ENCODE data around the gene TLCD4.
"Not testable (repeated sequence)": the region's sequence is repeated elsewhere in the genome, so short reads cannot be mapped to it uniquely, and the experiment has no call there.

The TLCD4 gene, protein sequence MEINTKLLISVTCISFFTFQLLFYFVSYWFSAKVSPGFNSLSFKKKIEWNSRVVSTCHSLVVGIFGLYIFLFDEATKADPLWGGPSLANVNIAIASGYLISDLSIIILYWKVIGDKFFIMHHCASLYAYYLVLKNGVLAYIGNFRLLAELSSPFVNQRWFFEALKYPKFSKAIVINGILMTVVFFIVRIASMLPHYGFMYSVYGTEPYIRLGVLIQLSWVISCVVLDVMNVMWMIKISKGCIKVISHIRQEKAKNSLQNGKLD

DNA sequence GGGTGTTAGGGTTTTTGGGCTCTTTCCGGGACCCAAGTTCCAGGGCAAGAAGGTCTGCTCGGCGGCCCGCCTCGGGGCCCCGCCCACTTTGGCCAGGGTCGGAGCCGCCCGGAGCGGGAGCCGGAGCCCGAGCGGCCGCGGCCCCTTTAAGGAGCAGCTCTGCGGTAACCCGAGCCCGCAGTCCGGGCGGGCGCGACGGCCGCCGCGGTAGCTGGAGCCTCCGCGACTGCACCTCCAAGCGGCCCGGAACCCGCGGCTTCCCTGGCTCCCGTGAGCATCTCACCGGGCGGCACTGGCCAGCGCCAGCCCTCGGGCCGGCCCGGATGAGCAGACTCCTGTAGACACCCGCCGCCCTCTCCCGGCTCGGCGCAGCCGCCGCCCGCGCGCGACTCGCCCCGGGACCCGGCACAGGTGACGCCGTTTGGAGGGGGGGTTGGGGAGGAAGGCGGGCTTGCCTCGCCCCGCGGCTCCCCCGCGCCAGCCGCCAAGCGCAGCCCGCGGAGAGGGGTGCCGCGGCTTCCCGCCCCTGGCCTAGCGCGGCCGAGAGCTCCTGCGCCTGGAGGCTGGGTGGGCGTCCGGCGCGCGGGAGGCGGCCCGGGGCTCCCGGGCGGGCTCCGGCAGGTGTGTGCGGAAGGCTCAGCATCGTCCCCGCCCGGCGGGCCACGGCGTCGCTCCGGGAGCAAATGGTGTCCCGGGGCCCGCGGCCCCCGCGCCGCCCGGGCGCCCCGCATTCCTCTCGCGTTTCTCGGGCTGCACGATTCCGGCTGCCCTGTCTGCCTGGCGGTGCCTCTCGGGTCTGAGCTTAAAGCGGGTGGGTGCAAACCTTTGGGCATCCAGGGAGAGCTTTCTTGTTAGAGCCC is at the start of gene TLCD4:
TLCD4 (plus strand) TSS at position 149 of the 860 bp plus-strand sequence. CDS start 26,547 bp downstream, outside the sequence.
- DNase-seq (ENCODE audit: low spot score) = peak; percentile 26

DNA sequence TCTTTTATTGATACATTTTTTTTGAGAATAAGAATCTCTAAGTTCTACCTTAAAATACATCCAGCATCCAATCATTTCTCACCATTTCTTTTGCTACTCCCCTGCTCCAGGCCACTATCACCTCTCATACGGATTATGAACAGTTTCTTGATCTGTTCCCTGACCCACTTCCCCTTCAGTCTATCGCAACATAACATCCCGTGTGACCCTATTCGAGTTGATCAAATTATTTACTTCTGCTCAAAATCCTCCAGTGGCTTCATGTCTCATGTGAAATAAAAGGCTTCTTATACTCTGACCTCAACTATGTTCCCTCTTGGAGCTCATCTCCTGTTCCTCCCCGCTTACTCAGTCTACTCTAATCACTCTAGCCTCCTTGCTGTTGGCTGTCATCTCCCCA is 49.6 kb upstream of the TLCD4 start:
- no peak for DNase-seq (ENCODE audit: low spot score)

DNA sequence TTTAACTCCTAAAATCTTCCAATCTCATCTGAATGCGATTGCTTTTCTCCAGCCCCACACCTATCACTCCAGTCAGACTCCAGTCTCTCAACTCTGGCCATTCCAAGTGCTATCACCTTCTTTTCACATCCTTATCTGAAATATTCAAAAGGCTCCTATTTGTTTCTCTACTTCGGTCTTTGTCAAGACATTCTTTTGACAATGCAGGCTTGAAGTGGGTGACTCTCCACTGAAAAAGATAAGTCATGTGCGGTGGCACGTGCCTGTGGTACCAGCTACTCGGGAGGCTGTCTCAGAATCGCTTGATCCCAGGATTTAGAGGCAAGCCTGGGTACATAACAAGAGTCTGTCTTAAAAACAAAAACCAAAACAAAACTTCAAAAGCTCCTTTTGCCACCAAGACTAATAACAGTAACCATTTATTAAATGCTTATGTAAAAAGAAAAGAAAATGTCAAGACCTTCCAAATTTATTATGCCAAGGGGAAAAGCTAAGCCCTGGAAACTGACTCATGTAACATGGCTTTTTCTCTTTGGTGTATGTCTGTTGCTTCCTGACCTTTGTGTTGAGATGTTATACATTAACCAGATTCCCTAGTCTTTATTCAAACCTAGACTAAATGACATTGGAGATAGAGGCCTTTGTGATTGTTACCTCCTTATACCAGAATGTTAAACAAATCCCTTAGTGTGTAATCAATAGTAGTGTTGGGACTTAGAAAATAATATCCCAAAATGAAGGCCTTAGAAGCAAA is 48.0 kb upstream of the TLCD4 start:
- no peak for DNase-seq (ENCODE audit: low spot score)

DNA sequence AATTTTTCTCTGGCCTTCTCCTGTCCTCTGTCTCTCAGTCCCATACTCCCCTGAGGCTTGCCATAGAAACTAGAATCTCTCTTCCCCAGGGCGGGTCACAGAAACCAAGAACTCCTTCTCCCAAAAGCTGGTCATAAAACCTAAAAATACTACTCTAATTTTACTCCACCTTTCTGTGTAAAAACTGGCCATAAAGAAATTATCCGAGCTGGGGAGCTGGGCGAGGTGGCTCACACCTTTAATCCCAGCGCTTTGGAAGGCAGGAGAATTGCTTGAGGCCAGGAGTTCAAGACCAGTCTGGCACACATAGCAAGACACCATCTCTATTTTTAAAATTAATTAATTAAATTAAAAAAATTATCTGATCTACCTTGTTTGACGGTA is 47.5 kb upstream of the TLCD4 start:
- DNase-seq (ENCODE audit: low spot score) = no peak

DNA sequence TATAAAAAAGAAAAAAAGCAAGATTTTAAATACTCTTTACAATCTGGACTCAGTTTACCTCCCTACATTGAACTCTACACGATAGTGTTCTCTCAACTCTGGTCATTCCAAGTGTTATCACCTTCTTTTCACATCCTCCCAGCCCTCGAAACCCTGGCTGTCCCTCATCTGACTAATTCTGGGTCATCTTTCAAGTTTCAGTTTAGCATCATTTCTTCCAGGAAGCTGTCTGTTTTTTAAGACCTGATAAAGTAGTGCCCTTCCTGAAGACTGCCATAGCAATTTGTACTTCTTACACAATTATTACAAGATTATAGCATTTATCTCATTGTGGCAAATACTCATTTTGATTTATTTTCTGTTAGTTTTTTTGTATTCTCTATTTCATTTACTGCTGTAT is 45.6 kb upstream of the TLCD4 start:
- no peak for DNase-seq (ENCODE audit: low spot score)

DNA sequence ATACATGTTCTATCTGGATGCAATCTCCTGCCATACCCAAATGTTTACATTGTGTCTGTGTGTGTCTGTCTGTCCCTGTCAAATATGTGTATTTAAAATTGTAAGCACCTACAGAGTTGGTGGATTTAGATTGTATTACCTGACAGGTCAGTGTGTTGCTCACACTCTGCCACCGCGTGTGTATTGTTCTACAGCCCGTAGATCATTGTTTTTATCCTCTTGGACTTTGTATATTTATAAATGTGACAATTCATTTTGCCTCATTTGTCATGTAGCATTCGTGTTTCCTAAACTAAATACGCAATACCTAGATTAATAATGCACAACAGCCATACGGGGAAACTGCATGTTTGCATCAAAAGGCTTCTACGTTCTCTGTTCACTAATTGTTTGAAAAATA is 45.0 kb upstream of the TLCD4 start:
- DNase-seq (ENCODE audit: low spot score) = no peak

DNA sequence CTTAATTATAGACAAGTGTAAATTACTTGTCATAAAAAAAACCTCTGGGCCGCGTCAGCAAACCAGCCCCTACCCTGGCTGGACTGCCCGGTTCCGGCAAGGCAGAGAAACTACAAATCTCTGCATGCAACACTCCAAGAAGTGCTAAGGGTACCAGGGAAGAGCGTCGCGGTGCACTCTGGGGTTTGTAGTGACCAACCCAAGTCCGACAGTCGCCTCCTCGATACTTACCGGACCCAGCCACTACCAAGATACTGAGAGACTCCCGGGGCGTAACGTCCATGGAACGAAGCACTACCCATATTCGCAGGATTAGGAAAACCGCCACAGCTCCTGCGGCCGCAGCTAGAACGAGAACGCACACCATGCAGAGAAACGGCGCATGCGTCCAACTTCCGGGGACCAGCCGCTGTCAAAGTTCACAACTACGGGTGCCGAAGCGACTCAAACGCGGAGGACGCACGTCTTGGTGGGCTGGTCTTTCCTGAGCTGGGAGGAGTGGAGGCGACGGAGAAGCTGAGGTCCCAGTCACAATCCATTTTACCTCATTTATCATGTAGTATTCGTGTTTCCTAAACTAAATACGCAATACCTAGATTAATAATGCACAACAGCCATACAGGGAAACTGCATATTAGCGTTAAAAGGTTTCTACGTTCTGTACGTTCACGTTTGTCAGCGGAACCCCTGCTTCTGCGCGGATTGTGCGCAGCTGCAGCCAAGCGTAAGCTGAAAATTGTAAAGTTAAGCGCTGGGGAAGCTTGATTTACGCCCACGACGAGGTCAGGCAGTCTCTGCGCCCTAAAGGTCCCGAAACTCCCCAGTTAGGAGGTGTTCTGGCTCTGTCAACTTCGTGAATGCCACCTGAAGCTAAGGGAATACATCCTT is 44.4 kb upstream of the TLCD4 start, which contains the start of gene ALG14:
ALG14 (minus strand) TSS at position 420 of the 888 bp plus-strand sequence; CDS start at position 367, 53 bp downstream.
- peak; percentile 93 for DNase-seq (ENCODE audit: low spot score)

DNA sequence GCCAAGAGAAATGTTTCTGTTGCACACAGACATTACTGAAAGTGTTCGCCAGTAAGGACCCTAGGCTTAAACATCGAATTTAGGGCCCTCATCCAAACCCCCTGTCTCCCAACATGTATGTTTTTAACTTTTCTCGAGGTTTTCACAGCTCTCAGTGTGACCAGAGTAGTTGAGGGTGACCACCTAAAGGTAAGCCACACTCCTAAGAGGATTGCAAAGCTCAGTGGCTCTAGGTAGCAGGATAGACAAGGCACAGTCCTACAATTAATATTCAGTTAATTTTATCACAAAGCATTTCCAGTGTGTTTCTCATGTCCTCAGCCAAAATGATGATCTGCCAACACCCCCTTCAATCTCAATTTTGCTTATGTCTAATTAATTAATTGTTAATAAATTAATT is 43.7 kb upstream of the TLCD4 start:
- no peak for DNase-seq (ENCODE audit: low spot score)

DNA sequence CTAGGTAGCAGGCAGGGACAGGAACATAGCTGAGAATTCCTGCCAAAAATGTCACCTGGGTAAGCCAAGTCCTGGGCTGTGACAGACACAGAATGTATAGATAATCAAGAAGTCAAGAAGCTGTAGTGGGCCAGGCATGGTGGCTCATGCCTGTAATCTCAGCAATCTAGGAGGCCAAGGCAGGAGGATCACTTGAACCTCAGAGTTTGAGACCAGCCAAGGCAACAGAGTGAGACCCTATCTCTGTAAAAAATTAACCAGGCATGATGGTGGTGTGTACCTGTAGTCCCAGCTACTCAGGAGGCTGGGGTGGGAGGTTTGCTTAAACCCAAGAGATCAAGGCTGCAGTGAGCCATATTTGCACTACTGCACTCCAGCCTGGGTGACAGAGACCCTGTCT is 41.1 kb upstream of the TLCD4 start:
- DNase-seq (ENCODE audit: low spot score) = no peak

DNA sequence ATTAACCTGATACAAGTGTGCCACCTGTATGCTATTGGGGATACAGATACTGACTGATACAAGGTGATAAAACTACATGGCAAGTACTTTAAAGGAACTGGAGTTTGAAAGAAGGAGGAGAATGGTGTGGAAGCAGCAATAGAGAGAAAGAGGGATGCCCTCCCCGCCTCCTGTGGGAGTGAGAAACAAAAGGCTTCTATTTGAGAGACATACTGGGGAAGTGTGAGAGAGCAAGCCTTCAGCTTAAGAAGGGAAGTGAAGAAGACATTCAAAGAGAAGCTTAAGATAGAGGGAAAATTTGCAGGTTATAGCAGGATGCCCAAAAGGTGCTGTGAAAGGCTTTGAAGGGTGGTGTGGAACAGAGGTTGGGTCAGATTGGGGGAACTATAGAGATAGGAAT is 36.7 kb upstream of the TLCD4 start:
- no peak for DNase-seq (ENCODE audit: low spot score)

DNA sequence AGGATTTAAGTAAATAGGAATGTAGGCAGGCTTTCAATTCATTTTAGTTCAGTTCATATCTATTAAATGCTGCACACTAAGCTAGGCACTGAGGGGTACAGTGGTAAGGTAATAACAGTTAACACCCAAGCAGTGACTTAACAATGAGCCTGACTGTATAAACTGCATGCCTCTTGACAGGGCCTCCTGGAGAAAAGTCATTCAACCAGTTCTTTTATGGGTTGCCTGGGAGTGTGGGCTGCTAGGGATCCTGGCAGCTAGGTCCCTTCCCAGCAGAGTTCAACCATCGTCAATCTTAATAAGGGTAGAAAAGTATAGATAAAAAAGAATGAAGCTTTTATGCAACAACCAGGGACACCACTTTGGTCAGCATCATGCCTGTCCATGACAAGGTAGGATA is 36.3 kb upstream of the TLCD4 start:
- DNase-seq (ENCODE audit: low spot score) = no peak

DNA sequence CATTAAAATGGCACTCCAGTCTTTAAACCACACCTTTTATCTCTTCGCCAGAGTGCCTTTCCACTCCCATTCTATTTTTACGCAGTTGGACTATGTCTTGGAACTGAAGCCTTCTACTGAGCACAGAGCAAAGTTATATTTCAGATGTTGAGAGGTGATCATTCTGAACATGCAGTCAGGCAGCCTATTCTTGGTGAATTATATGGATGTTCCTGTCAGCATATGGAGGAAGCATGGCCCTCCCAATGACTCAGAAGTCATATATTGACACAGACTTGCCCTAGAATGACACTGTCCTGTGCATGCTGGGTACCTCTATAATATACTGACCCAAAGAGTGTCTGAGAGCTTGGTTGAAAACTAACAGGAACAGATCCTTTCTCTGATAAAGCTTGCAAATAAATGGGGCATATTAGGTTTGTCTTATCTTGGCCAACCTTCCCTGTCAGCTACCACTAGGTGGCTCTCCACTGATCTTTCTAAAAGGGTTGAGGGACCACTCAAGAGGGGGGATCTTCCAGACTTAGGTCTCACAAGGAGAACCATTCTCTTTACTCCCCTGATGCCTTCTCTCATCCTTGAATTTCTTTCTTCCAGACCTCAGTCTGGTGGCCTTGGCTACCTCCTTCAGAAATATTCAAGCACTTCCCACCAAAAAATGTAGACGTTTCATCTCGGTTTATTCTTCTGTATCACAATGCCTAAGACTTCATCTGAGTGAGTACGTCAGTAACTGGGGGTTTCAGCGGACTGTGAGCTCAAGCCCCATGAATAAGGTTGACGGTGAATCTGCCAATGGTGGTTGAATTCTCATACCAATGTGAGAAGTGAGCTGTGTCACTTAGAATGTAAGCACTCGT is 32.6 kb upstream of the TLCD4 start:
- DNase-seq (ENCODE audit: low spot score) = peak; percentile 46

DNA sequence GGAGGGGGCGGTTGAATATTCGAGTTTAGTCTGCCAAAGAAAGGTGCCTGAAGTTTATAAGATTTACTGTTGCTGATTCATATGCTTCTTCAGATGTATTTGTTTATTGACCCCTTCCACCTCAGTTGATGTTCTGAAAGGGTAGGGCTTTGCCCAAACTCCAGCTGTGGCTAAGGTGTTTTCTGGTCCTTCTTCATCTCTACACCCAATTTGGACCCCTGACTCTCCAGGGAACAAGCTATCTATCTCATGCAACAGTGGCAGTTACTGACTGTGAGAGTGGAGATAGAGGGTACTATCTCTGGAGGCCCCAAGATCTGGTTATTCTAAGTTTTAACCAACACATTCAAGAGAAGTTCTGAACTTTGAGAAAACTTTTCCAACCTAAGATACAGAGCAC is 31.8 kb upstream of the TLCD4 start:
- DNase-seq (ENCODE audit: low spot score) = no peak

DNA sequence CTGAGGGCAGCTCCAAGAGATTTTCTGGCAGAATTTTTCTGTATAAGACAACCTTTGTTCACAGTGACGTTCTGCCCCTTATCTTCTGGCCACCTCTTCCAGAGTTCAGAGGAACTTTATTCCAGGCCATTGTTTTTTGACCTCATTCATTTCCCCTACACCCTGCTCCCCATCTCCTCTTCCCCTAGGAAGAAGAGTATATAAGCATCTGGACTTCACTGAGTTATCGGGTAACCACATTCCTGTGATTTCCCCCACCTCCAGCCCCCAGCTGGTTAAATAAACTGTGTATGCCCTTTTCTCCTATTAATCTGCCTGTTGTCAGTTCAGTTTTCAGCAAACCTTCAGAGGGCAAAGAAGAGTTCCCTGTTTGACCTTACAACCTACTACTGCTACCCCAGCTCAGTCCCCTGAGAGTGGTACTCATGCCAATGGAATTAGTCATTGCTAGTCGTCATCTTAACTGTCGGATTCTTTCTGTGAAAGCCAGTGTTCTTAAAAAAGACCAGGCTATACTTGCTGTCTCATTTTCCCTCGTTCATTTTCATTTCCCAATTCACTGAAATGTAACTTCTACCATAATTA is 30.1 kb upstream of the TLCD4 start:
- DNase-seq (ENCODE audit: low spot score) = no peak

DNA sequence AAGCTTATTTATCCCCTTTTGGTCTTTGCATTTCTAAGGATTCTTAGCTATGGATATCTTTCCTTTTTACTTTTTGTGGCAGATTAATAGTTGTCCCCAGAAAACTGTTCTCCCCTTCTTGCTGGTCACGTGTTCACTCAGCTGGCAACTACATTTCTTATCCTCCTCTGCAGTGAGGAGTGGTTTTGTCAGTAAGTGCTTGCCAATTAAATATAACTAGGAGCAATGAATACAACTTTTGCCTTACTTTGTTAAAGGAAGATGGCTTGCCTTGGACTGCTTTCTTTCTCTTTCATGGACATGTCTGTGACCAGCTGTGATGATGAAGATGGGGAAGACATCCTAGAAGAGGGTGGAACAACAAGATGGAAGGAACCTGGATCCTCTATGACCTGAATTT is 28.9 kb upstream of the TLCD4 start:
- DNase-seq (ENCODE audit: low spot score) = no peak

DNA sequence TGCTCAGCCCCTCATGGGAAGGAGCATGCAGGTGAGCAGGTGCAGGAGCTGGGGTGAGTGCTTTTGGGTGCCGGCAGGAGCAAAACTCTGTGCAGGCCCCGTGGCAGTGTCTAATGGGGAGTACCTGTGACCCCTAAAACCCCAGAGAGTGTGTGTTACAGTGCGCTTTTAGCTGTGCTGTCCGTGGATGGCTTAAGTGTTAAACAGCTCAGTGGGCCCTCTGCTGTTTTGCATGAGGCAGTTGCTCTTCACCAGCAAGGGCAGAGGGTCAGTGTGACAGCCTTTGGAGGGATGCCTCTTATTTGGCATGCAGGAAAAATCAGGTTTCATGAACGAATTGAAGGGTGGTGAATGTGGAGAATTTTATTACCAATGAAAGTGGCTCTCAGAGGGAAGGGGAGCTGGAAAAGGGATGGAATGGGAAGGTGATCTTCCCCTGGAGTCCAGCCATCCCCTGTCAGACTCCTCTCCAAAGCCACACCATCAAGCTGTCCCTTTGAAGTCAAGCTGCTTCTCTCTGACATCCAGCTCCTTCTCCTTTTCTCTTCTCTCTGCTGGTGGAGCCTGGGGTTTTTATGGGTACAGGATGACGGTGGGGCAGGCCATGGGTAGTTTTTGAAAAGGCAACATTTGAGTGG is 27.4 kb upstream of the TLCD4 start:
- DNase-seq (ENCODE audit: low spot score) = no peak

DNA sequence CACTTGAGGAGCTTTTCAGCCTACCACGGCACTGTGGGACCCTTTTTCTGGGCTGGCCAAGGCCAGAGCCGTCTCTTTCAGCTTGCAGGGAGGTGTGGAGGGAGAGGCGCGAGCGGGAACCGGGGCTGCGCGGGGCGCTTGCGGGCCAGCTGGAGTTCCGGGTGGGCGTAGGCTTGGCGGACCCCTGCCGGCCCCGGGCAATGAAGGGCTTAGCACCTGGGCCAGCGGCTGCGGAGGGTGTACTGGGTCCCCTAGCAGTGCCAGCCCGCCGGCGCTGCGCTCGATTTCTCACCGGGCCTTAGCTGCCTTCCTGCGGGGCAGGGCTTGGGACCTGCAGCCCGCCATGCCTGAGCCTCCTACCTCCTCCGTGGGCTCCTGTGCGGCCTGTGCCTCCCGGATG is 25.9 kb upstream of the TLCD4 start:
- DNase-seq (ENCODE audit: low spot score) = not testable (repeated sequence)

DNA sequence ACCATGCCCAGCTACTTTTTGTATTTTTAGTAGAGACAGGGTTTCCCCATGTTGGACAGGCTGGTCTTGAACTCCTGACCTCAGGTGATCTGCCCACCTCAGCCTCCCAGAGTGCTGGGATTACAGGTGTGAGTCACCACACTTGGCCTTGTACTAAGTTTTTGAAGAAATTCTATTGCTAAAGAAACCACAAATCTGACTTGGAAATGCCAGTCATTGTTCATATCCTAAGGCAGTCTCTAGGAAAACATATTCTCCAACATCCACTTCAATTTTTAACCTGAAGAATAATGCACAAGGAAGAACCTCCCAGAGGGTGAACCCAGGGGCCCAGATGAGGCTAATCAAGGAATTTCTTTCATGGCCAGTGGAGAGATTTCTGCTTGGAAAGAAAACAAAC is 24.3 kb upstream of the TLCD4 start:
- DNase-seq (ENCODE audit: low spot score) = not testable (repeated sequence)

DNA sequence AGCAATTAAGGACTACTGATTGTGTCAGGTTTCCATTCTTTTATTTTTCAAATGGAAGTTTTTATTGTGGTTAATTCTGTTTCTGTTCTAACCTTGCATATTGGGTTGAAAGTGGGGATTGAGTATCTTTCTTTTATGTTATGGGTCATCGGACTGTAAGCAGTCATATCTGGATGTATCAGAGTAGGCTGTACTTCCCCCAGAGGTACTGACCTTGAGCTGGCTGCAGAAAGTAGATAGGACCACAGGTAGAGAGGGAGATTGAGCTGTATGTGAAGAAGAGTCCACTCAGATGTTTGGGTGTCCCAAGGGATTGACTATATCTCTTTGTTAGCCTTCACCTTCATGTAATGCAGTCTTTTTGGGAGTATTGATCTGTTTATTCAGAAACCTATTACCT is 23.9 kb upstream of the TLCD4 start:
- no peak for DNase-seq (ENCODE audit: low spot score)

DNA sequence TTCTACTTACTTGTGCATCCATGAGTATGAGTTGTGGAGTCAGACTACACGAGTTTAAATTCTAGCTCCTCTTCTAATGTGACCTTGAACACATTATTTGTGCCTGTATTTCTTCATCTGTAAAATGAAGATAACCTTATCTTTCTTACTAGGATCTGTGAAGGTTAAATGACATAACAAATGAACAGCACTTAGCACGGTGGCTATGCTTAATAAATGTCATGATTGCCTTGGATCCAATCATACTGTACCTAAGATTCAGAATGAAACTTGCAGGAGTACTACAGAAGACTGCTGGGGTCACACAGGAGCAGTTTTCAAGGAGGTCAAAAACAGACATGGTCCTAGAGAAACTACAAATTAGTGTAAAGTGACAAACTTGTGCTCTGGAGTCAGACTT is 22.2 kb upstream of the TLCD4 start:
- DNase-seq (ENCODE audit: low spot score) = no peak
